HG03469 (cell line): ENCODE data around the gene ARMC6.
"Not testable (repeated sequence)": the region's sequence is repeated elsewhere in the genome, so short reads cannot be mapped to it uniquely, and the experiment has no call there.

ENCODE experiments used
- ATAC-seq: cut with Tn5 transposase; IDR thresholded peaks from one replicate; pipeline ENCODE4 v1.9.1; 2021; ENCODE audit warnings: mild to moderate bottlenecking, moderate library complexity, moderate number of reproducible peaks; ENCODE audit not compliant: unreplicated experiment

The ARMC6 gene

DNA sequence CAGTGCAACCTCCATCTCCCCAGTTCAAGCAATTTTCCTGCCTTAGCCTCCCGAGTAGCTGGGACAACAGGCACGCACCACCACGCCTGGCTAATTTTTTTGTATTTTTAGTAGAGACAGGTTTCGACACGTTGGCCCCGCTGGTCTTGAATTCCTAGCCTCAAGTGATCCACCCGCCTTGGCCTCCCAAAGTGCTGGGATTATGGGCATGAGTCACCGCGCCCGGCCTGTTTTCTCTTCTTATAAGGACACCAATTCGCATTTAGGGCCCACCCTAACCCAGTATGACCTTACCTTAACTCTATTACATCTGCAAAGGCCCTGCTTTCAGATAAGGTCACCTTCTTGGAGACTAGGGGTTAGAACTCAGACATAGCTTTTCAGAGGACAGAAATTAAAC is 69.8 kb downstream of the ARMC6 start:
- no peak for ATAC-seq

DNA sequence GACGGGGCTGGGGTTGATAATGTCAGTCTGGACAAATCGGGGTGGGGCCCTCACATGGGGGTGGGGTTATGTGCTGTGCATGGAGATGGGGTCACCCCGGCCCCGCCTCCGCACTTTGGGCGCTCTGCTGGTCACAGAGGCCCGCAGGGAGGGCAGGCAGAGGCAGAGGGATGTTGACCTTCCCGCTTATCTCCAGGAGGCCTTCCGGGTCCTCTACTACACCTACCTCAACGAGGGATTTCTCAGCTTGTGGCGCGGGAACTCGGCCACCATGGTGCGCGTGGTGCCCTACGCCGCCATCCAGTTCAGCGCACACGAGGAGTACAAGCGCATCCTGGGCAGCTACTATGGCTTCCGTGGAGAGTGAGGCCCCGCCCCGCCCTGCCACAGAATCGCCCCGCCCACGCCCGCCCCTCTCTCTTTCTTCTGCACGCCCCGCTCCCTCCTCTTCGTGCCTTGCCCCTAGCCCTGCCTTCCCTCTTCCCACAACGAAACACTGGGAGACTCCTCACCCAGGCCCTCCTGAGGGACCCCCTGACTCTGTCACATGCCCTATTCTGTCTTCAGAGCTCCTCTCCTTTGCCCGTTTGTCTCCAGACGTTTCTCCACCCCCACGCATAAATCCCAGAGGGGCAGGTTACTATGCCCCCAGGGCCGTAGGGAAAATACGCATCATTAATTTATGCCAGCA is 72.1 kb downstream of the ARMC6 start:
- no peak for ATAC-seq

DNA sequence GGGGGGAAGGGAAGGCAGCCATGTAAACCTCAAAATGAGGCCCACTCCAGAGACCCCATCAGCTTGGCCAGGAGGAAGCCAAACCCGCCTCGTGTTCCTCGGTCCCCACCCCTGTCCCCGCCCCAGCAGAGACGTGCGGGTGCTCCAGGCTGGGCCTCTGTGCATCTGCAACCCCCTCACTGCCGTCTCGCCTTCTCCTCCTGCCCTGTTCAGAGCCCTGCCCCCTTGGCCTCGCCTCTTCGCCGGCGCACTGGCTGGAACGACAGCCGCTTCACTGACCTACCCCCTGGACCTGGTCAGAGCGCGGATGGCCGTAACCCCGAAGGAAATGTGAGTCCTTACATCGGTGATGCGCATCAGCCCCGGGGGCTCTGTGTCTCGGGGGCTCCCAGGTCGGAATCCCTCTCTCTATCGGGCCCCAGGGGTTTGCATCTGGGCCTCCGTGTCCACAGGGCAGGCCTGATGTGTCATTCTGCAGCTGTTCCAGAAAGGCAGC is 72.7 kb downstream of the ARMC6 start:
- no peak for ATAC-seq

DNA sequence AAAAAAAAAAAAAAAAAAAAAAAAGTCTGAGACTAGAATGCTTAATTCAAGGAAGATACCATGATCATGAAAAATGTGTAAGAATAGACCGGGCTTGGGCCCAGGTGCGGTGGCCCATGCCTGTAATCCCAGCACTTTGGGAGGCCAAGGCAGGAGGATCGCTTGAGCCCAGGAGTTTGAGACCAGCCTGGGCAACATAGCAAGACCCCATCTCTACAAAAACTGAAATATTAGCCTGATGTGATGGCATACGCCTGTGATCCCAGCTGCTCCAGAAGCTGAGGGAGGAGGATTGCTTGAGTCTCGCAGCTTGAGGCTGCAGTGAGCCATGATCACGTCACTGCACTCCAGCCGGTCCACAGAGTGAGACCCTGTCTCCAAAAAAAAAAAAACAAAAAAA is 73.5 kb downstream of the ARMC6 start:
- not testable (repeated sequence) for ATAC-seq

DNA sequence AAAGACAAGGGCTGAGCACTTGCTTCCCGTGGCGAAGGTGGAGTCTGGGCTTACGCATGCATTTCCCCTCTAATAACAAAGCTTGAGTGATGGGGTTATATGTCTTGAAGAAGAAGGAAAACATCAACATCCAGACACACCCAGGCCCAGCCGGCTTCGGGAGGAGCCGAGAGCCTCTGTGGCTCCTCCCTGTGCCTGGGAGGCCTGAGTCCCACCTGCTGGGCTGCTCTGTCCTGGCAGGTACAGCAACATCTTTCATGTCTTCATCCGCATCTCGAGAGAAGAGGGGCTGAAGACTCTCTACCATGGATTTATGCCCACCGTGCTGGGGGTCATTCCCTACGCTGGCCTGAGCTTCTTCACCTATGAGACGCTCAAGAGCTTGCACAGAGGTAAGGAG is 74.3 kb downstream of the ARMC6 start:
- no peak for ATAC-seq
